ENCODE data around the gene P2RY8.
"Not testable (repeated sequence)": the region's sequence is repeated elsewhere in the genome, so short reads cannot be mapped to it uniquely, and the experiment has no call there.

P2RY8 gene, protein sequence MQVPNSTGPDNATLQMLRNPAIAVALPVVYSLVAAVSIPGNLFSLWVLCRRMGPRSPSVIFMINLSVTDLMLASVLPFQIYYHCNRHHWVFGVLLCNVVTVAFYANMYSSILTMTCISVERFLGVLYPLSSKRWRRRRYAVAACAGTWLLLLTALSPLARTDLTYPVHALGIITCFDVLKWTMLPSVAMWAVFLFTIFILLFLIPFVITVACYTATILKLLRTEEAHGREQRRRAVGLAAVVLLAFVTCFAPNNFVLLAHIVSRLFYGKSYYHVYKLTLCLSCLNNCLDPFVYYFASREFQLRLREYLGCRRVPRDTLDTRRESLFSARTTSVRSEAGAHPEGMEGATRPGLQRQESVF

DNA sequence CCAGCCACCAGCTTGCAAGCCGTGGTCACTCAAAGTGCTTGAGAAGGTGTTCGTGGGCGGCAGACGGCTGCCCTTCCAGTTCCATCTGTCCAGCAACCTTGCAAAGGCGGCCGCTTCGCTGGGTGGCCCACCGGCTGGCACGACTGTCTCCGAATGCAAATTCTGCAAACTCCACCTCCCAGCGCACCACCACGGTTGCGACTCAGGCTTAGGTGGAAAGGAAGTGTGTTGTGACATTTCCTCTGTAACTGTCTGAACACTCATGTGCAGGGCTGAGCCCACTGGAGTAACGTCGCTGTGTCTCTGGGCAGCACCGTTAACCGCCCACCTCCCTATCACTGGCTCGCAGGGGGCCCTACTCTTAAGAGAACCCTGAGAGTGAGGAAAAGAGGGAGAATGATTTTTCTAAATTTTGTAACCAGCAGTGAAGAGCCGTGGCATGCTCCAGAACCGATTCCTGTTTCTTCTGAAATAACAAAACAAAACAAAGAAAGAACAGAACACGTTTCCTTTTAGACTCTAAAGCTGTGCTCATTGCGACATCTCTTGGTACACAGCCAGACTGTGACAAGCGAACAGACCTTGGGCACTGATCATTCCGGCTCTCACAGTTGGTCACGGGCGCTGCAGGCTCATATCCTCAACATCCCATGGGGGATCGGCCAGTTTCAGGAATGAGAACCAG lies at the start of gene P2RY8:
Gene P2RY8 (minus strand): TSS at position 155 of the 685 bp plus-strand sequence. CDS start 70,627 bp downstream, outside the sequence.
- no peak for DNase-seq (ENCODE audit: low spot score)

DNA sequence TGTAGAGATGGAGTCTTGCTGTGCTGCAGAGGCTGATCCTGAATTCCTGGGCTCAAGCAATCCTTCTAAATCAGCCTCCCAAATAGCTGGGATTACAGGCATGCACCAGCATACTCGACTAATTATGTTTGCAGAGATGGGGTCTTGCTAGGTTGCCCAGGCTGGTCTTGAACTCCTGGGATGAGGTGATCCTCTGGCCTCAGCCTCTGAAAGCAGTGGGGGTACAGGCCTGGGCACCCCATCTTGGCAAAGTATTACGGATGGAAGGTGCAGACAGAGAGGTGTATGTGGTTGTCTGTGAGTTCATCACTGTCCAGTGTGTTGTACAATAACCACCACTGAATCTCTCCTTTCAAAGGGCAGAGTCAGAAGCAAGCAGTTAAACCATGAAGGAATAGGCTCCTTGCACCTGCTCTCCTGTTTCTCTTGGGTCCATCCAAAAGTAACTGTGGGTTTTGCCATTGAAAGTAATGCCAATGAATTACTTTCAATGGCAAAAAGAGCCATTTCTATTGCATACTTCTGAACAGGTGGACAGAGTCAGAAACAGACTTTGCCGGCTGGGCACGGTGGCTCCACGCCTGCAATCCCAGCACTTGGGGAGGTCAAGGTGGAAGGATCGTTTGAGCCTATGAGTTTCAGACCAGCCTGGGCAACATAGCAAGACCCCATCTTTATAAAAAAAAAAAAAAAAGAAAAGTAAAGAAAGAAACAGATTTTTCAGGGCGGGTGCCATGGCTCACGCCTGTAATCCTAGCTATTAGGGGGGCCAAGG lies 47.4 kb upstream of the P2RY8 start:
- DNase-seq (ENCODE audit: low spot score), result no peak

DNA sequence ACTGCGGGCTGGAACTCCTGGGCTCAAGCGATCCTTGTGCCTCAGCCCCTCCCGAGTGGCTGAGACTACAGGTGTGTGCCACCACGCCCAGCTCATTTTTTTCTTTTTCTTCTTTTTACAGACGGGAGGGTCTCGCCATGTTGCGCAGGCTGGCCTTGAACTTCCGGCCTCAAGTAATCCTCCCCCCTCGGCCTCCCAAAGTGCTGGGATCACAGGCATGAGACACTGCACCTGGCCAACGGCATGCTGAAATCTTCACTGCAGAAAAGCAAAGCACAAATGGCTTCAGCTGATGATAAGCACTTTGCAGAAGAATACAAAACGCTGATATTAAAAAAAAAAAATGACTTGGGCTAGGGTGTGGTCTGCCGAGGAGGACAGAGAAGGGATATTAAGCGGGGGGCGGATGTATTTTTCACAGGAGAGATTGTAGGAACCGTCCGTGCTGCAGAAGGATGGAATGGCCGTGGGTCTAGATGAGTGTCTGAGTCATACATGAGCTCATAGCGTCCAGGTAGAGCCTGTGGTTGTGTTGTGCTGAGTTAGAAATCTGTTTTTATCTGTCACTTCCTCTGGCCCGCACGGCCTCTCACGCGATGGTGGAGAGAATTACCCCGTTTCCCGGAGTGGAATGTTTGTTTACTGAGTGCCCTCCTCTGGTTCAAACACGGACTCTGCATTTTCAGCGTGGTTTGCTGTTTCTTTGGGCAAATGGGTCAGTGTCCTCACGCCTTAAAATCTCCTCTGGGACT lies 45.9 kb upstream of the P2RY8 start:
- DNase-seq (ENCODE audit: low spot score), result no peak

DNA sequence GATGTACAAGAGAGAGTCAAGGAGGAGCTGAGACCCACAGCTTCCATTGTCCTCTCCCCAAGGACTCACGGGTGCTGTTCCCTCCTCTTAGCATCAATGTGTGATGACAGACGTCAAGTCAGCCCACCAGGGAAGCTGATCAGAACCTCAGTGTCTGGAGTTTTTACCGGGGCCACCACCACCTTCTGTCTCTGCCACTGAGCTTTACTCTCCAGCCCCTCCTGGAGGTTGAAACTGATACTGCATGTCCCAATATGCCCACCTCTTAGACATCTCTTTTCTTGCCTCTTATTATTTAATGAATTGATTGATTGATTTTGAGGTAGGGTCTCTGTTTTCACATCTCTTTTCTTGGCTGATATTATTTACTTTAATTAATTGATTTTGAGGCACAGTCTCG lies 44.1 kb upstream of the P2RY8 start:
- DNase-seq (ENCODE audit: low spot score), result peak; percentile 57

DNA sequence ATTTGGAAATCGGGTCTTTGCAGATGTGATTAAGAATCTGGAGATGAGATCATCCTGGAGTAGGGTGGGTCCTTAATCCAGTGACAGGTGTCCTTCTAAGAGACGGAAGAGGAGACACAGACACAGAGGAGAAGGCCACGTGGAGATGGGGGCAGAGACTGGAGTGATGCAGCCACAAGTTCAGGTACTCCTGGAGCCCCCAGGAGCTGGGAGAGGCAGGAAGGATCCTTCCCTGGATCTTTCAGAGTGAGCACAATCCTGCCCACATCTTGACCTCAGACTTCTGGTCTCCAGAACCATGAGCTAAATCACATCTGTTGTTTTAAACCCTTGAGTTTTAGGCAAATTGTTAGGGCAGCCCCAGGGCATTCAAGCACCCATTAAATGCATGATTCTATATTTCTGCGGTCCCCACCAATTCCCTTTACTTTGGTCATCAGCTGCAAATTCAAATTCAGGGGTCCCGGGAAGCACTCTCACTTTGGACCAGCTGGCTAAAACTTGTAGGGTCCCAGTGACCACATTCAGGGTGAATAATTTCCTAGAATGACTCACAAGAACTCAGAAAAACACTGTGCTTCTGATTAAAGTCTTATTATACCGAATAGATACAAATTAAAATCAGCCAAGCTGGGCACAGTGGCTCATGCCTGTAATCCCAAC lies 41.7 kb upstream of the P2RY8 start:
- no peak for DNase-seq (ENCODE audit: low spot score)

DNA sequence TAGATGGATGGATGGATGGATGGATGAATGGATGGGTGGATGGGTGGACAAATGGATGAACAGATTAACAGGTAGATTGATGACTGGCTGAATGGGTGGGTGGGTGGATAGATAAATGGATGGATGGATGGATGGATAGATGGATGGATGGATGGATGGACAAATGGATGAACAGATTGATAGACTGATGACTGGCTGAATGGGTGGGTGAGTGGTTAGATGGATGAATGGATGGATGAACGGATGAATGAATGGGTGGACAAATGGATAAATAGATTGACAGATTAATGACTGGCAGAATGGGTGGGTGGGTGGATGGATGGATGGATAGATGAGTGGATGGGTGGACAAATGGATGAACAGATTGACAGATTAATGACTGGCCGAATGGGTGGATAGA lies 40.9 kb upstream of the P2RY8 start:
- no peak for DNase-seq (ENCODE audit: low spot score)

DNA sequence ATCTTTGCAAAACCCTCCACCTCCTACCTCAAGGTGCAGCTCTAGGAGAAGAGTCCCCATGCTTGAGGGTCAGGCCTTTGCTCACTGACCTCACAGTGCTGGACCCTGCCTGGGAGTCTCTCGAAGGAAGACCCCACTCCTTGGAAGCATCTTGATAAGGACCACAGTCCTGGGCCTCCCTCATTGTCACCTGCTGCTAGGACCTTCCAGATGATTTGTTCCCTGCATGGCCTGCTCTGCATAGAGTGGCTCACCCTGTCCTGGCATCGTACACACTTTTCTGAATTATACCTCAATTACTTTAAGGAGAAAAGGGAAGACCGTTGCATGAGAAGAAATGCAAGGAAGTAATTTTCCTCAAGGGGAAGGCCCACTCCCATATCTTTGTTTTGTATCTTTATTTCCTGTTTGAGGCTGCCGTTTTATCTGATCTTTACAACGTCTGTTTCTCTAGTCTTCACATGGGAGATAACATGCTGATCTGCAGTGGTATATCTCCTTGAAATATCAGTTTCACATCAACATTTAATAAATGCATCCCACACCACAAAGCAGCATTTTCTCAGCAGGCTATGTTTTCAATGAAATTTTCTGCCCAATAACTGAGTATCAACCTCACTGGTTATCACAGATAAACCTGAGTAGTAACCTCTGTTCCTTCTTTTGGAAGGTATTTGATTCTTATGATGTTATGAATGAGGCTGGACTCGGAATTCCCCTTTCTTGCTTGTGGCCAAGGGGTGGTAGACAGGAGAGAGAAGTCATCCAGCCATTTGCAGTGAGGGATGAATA lies 39.4 kb upstream of the P2RY8 start:
- DNase-seq (ENCODE audit: low spot score), result no peak

DNA sequence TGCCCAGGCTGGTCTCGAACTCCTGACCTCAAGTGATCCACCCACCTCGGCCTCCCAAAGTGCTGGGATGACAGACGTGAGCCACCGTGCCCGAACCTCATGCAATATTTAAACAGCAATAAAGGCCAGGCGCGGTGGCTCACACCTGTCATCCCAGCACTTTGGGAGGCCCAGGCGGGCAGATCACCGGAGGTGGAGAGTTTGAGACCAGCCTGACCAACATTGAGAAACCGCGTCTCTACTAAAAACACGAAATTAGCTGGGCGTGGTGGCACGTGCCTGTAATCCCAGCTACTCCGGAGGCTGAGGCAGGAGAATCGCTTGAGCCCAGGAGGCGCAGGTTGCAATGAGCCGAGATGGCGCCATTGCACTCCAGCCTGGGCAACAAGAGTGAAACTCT lies 37.2 kb upstream of the P2RY8 start:
- not testable (repeated sequence) for DNase-seq (ENCODE audit: low spot score)

DNA sequence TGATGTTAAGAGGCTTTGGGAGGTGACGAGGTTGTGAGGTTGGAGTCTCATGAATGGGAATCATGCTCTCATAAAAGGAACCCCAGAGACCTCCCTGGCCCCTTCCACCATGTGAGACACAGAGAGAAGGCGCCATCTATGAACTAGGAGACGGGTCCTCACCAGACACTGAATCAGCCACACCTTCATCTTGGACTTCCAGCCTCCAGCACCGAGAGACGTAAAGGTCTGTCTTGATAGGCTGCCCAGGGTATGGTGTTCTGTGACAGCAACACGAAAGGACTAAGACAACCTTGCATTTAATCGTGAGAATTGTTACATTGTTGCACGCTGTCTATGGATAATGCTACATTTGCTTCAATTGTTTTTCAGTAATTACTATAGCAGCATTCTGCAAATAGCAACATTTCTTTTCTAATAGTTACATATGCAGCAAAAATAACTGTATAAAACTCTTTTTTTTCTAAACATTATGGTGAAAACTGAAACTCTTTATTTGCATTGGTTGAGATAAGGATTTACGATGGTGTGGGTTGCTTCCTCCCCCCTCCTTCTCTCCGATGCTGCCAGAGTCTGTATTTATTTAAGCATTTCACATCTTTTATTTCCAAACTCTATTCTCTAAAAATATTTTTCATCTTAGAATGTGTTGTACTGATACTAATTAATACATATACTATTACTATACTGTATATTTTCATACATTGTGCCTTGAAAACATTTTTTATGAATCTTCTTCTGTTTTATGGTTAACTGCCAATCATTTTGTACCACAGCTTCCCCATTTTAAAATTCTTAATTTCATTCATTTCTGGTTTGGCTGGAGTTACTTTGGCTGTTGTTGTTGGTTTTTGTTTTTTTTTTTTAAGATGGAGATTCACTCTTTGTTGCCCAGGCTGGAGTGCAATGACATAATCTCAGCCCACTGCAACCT lies 28.0 kb upstream of the P2RY8 start:
- no peak for DNase-seq (ENCODE audit: low spot score)

DNA sequence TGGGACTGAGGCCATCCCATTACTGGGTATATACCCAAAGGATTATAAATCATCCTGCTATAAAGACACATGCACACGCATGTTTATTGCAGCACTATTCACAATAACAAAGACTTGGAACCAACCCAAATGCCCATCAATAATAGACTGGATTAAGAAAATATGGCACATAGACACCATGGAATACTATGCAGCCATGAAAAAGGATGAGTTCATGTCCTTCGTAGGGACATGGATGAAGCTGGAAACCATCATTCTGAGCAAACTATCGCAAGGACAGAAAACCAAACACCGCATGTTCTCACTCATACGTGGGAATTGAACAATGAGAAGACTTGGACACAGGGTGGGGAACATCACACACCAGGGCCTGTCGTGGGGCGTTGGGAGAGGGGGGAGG lies 27.1 kb upstream of the P2RY8 start:
- not testable (repeated sequence) for DNase-seq (ENCODE audit: low spot score)

DNA sequence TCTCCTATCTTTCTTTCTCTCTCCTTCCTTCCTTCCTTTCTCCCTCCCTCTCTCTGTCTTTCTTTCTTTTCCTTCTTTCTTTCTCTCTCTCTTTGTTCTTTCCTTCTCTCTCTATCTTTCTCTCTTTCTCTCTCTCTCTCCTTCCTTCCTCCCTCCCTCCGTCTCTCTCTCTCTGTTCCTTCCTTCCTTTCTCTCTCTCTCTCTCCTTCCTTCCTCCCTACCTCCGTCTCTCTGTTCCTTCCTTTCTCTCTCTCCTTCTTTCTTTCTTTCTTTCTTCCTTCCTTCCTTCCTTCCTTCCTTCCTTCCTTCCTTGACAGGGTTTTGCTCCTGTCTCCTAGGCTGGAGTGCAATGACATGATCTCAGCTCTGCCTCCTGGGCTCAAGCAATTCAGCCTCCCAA lies 24.2 kb upstream of the P2RY8 start:
- DNase-seq (ENCODE audit: low spot score), result no peak

DNA sequence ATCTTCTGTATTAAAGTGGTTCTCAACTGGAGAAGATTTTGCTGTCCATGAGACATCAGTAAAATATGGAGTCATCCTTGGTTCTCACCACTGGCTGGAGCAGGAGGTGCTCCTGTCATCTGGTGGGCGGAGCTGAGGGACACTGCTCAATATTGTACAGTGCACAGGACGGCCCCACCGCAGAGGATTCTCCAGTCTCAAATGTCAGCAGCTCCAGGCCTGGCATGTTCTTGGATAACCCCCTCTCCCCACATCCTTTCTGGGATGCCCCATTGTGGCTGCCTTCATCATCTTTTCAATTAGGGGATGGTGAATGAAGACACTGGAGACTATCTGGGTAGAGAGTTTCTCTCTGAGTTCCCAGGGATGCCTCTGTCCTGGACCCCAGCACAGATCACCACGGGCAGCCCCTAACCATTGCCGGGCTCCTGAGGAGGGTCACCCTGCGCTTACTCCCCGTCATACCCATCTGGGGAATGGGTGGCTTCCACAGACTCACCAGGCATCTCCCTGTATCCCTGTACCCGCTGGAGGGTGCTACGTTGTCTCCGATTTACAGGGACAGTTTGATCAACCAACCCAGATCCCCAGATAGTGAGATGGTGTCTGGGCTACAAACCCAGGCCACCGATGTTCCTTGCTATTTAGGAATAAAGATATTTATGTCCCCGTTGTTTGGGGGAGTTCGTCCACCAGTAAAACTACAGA lies 21.9 kb upstream of the P2RY8 start:
- DNase-seq (ENCODE audit: low spot score), result no peak

DNA sequence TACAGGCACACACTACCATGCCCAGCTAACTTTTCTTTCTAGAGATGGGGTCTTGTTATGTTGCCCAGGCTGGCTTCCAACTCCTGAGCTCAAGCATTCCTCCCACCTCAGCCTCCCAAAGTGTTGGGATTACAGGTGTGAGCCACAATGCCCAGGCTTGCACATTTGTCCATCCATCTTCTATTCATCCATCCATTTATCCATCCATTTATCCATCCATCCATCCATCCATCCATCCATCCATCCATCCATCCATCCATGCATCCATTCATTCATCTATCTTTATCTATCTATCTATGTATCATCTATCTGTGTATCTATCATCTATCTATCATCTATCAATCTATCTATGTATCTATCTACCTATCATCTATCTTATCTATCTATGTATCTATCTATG lies 20.5 kb upstream of the P2RY8 start:
- not testable (repeated sequence) for DNase-seq (ENCODE audit: low spot score)

DNA sequence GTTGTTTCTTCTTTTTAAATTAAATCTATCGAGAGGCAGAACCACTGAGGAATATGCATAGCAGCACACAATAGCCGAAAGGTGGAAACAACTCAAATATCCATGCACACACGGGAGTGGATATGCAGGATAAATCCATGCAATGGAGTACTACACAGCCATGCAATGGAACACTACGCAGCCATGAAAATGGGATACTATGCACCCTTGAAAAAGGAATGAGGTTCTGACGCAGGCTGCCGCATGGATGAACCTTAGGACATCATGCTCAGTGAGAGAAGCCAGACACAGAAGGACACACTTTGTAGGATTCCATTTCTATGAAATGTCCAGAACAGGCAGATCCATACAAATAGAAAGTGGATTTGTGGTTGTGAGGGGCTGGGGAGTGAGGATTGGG lies 18.4 kb upstream of the P2RY8 start:
- DNase-seq (ENCODE audit: low spot score), result no peak

DNA sequence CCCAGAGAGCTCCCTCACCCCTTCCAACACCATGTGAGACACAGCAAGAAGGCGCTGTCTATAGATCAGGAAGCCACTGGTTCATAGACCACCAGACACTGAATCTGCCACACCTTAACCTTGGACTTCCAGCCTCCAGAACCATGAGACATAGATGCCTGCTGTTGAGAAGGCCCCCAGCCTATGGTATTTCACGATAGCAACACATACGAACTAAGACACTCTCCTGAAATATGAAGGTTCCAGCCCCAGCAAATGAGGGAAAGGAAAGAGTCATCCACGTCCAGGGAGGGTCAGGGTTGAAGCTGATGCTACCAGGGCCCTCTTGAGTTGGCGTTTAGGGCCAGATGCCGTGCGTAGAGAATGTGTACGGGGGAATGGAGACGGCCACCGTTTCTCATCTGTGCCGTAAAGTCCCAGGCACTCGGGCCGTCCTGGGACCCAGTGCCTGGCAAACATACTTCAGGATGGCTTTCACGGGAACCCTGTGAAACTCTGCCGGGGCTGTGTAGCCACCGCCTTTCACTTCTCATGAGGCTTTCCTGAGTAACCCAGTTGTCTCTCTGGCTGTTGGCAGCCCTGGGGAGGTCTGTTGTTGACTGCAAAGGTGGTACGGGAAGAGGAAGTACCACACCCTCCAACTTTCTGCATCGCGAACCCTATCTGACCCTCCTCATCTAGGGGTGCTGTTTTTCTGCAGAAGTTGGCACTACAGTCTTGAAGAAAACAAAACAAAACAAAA lies 17.7 kb upstream of the P2RY8 start:
- no peak for DNase-seq (ENCODE audit: low spot score)

DNA sequence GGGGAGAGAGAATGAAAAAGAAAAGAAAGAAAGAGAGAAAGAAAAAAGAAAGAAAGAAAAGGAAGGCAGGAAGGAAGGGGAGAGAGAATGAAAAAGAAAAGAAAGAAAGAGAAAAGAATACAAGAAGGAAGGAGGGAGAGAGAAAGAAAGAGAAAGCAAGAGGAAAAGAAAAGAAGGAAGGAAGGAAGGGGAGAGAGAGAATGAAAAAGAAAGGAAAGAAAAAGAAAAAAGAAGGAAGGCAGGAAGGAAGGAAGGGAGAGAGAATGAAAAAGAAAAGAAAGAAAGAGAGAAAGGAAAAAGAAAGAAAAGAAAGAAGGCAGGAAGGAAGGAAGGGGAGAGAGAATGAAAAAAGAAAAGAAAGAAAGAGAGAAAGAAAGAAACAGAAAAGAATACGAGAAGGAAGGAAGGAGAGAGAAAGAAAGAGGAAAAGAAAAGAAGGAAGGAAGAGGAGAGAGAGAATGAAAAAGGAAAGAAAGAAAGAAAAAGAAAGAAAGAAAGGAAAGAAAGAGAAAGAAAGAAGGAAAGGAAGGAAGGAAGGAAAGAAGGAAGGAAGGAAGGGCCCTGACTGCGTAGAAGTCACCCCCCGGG lies 15.1 kb upstream of the P2RY8 start:
- no peak for DNase-seq (ENCODE audit: low spot score)

DNA sequence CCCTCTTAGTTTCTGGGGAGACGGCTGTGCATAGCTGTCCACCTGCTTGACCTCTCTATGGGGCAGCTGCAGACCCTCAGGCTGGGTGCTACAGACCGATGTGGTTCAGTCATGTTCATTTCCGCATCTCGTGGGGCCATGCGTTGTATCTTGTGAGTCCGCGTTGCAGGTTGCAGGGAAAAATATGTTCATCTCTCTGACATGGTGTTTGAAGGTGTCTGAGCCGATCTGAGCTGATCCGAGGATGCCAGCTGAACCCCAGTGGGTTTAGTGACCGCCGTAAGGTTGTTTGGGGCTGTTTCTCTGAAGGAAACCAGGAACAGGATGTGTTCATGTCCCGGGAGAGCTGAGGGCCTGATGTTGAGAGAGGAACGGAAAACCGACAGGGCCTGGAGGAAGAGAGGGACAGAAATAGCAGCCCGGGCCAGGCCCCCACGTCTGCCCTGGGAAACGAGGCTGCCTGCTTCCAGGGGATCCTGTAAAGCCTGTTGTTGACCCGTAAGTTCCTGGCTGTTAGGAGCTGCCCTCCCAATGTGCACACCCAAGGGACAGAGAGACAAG lies 9.8 kb upstream of the P2RY8 start:
- no peak for DNase-seq (ENCODE audit: low spot score)
